Hematopoietic multipotent progenitor cell treated with erythropoietin and hydrocortisone succinate and interleukin-3 and kit ligand, for 15 days (in vitro differentiated cells): Measurements from ENCODE around the gene VAT1L.

ENCODE experiments used
- DNase-seq: peaks from one replicate; pipeline ENCODE4 v3.0.0-alpha.2; 2015; ENCODE audit warnings: low spot score

Gene VAT1L

GRCh38 chr16:77993111-77993985 lies 205.0 kb downstream of the VAT1L start:
- DNase-seq, result no peak

DNA sequence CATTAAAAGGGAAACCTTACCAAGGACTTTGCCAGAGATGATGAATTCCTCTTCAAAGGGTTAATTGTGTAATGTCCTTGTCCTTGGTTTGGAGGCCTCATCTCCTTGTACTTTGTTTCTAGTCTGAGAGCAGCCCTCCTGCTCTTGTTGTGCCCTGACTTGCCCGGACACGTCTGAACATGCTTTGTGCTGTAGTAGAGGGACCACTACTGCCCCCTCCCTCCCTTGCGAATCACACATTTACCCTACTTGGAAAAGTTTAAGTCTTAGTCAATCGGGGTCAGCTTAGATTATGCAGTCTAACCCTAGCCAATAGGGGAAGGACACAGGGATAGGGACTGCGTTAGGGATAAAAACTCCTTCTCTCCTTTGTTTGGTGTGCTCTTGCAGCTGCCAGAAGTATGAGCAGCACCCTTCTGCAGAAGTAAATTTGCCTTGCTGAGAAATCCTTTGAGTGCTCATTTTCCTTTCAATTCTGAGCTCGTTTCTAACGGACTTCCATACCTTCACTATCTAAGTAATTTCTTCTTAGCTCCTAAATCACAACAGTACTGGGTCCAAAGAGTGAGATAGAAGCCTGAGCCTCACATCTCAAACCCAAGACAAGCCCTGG lies 207.6 kb downstream of the VAT1L start:
- DNase-seq, result no peak

- DNase-seq, result no peak
Measured at GRCh38 chr16:77998350-77999023, 210.1 kb downstream of the VAT1L start.

GRCh38 chr16:78001451-78002025 lies 213.2 kb downstream of the VAT1L start:
- DNase-seq, result no peak

- peak; percentile 81 for DNase-seq
Measured at GRCh38 chr16:78002915-78003538, 214.7 kb downstream of the VAT1L start.

DNA sequence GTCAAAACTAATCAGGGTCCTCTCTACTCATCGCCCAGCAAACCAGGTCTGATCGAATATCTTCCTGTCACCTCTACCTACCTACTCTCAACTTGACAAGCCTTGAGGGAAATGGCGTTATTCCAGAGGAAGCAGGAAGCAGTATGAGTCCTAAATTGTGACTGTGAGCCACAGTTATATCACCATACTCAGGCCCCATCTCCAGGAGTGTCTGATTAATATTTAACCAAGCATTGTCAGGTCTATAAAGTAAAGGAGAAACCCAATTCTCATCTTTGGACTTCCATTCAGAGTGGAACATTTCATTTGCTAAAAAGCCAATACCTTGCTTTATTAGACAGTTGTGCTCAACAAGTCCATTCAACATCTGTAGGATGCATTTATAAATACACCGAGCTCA lies 216.2 kb downstream of the VAT1L start:
- no peak for DNase-seq

DNA sequence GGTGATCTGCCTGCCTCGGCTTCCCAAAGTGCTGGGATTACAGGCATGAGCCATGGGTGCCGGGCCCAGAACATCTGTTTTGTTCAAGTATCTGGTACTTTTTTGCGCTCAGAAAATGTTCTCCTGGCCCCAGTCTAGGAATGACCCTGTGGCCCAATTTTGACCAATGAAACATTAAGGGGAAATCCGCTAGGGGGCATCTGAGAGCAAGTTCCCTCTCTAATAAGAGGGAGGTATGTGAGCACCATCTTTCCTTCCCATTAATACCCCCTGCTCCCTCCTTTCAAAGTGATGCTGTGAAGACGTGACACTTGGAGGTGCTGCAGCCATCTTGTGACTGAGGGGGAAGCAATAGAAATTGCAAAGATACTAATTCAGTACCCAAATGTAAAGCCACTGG lies 217.5 kb downstream of the VAT1L start:
- peak; percentile 17 for DNase-seq

GRCh38 chr16:78007121-78007520 lies 218.8 kb downstream of the VAT1L start:
- DNase-seq, result no peak

GRCh38 chr16:78022347-78023060 lies 234.1 kb downstream of the VAT1L start, which contains the start of gene CLEC3A:
Gene CLEC3A (plus strand): TSS chr16:78022548. CDS start chr16:78022627, 79 bp downstream.
- DNase-seq, result no peak

DNA sequence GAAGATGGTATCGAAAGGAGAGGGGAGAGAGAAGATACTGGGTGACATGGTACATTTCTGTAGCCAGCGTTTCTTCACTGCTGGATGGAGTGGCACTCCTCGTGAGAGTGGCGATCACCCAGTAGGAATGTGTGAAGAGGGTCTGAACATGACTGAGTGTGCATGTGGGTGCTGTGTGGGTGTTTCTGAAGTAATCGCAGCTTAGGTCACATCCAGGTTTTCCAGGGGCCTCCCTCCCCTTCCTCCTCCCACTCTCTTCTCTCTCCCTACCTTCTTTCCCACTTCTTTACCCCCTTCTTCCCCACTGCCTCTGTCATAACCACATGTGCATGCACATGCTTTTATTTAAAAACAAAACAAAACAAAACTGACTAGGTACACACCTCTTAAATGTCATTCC lies 235.8 kb downstream of the VAT1L start:
- no peak for DNase-seq

GRCh38 chr16:78025631-78026030 lies 237.3 kb downstream of the VAT1L start:
- no peak for DNase-seq

DNA sequence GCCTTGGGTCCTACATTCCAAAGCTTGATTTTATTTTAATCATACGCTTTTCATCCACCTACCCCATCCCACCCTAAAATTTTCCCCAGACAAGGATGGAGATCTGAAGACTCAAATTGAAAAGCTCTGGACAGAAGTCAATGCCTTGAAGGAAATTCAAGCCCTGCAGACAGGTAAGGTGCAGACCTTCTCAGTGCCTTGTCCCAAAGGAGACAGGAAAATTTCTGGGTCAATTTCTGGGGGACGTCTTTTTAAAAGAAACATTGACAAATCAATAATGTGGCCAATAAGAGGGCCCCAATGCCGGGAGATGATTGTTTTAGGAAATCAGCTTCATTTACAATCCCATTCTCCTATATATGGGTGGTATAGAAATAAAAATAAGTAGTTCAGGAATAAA lies 239.7 kb downstream of the VAT1L start:
- DNase-seq, result no peak
